Ovary (tissue), 3 donors: ENCODE results near the gene OR10K1.

Experiments used
- POLR2A ChIP-seq: fragments of 450-650 bp; IDR thresholded peaks from one replicate; pipeline ENCODE4 v1.6.1; 2017; ENCODE audit warnings: antibody characterized with exemption, mild to moderate bottlenecking, moderate library complexity
- TF ChIP-seq, protein P1 (sequence below), 3 donors: fragments of 450-650 bp in 2 of 3; fragments of 200-600 bp in 1 of 3; IDR thresholded peaks; one replicate each; pipeline versions ENCODE4 v1.5.1 to v1.8.0; 2016 to 2022; ENCODE audit warnings: antibody characterized with exemption in 3 of 3, mild to moderate bottlenecking in 1 of 3
- donor health status: DM: no; HTN: no; CAD: no.

DNA sequence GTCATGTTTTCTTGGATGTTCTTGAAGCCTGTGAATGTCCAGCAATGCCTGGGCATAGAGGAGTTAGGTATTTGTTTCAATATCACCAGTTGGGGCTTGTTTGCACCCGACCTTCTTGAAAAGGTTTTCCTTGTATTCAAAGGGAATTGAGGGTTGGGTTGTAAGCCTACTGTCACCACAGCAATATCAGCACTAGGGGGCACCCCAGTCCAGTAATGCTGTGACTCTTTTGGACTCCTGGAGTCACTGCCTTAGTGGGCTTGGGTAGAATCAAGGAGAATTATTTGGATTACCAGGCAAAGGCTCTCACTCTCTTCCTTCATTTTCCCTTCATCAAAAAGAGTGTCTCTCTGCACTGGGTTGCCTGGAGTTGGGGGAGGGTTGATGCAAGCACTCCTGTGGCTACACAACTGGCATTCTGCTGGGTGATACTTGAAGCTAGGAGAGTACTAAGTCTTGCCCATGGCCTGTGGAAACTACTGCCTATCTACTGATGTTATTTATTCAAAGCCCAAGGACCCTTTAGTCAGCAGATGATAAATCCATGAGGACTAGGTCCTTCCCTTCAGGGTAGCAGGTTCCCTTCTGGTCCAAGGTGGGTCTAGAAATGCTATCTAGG lies 44.8 kb downstream of the OR10K1 start:
- TF ChIP-seq, protein P1, sequence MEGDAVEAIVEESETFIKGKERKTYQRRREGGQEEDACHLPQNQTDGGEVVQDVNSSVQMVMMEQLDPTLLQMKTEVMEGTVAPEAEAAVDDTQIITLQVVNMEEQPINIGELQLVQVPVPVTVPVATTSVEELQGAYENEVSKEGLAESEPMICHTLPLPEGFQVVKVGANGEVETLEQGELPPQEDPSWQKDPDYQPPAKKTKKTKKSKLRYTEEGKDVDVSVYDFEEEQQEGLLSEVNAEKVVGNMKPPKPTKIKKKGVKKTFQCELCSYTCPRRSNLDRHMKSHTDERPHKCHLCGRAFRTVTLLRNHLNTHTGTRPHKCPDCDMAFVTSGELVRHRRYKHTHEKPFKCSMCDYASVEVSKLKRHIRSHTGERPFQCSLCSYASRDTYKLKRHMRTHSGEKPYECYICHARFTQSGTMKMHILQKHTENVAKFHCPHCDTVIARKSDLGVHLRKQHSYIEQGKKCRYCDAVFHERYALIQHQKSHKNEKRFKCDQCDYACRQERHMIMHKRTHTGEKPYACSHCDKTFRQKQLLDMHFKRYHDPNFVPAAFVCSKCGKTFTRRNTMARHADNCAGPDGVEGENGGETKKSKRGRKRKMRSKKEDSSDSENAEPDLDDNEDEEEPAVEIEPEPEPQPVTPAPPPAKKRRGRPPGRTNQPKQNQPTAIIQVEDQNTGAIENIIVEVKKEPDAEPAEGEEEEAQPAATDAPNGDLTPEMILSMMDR (IDR thresholded peaks at IDR 0.05) = no peak
- TF ChIP-seq POLR2A = no peak
